Measurements from ENCODE around the gene CARD6. TPM values are rescaled to one million over a fixed set of nuclear protein-coding genes. Genes with fewer than 3 reads are reported as not detected.

Gene CARD6
- total and polyA plus RNA-seq, 9 of the 15 experiments (the other 6 are each of a cell fraction or from before 2014, with no cell fraction given) = 3.5 to 8.3 (median 5.9) TPM

DNA sequence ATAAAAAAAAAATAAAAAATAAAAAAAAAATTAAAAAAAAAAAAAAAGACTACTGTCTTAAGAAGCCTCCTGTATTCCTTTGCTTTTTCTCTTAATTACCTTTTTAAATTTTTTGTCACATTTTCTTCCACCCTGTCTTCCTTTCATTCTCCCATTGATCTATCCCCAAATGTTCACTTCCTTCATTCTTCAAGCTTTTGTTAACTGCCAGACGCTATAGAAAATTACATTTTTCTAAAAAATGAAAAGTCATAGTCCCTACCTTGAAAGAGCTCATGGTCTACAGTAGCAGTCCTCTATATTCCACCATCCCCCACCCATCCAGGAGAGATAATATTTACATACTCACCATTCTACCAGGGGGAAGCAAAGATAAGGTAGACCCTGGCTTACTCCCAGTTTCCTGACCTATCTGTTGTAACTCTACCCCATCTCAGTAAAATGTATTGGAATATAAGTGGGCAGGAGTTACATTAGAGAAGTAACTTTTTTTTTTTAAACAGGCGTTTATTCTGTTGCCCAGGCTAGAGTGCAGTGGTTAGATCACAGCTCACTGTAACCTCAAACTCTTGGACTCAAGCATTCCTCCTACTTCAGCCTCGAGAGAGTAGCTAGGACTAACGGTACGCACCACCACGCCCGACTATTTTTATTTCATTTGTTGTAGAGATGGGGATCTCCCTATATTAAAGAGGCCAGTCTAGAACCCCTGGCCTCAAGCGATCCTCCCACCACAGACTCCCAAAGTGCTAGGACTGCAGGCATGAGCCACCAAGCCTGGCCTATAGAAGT lies 39.2 kb upstream of the CARD6 start (continued):
- peak; percentile 96 for TF ChIP-seq EP300 (IDR thresholded peaks at IDR 0.05; ENCODE audit: low read length)
- peak; percentile 88 for TF ChIP-seq MYC (IDR thresholded peaks at IDR 0.05; ENCODE audit: low read depth, low read length)
- TF ChIP-seq MYC (CRISPR knock-in tag; IDR thresholded peaks at IDR 0.05; ENCODE audit: borderline replicate concordance, low read depth) = no peak
- TF ChIP-seq TEAD1 (CRISPR knock-in tag; IDR thresholded peaks at IDR 0.05) = peak; percentile 43 to 67; a peak in 2 of 4 replicates
- TF ChIP-seq, protein P1, sequence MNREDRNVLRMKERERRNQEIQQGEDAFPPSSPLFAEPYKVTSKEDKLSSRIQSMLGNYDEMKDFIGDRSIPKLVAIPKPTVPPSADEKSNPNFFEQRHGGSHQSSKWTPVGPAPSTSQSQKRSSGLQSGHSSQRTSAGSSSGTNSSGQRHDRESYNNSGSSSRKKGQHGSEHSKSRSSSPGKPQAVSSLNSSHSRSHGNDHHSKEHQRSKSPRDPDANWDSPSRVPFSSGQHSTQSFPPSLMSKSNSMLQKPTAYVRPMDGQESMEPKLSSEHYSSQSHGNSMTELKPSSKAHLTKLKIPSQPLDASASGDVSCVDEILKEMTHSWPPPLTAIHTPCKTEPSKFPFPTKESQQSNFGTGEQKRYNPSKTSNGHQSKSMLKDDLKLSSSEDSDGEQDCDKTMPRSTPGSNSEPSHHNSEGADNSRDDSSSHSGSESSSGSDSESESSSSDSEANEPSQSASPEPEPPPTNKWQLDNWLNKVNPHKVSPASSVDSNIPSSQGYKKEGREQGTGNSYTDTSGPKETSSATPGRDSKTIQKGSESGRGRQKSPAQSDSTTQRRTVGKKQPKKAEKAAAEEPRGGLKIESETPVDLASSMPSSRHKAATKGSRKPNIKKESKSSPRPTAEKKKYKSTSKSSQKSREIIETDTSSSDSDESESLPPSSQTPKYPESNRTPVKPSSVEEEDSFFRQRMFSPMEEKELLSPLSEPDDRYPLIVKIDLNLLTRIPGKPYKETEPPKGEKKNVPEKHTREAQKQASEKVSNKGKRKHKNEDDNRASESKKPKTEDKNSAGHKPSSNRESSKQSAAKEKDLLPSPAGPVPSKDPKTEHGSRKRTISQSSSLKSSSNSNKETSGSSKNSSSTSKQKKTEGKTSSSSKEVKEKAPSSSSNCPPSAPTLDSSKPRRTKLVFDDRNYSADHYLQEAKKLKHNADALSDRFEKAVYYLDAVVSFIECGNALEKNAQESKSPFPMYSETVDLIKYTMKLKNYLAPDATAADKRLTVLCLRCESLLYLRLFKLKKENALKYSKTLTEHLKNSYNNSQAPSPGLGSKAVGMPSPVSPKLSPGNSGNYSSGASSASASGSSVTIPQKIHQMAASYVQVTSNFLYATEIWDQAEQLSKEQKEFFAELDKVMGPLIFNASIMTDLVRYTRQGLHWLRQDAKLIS (CRISPR knock-in tag; IDR thresholded peaks at IDR 0.05) = 0 out of 2 replicates have a peak, but pooled peaks have one; percentile 49
- TF ChIP-seq SMARCA5 (IDR thresholded peaks at IDR 0.05) = no peak
- TF ChIP-seq LCOR (CRISPR knock-in tag; IDR thresholded peaks at IDR 0.05) = peak; percentile 63; the same call in 1 of the 2 replicates
- TF ChIP-seq MEF2D (tag; conservative IDR thresholded peaks at IDR 0.05; ENCODE audit: low read depth) = 0 out of 2 replicates have a peak, but pooled peaks have one; percentile 39
- TF ChIP-seq, protein P2, sequence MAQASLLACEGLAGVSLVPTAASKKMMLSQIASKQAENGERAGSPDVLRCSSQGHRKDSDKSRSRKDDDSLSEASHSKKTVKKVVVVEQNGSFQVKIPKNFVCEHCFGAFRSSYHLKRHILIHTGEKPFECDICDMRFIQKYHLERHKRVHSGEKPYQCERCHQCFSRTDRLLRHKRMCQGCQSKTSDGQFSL (CRISPR knock-in tag; IDR thresholded peaks at IDR 0.05) = no peak
- TF ChIP-seq, protein P2 (tag; IDR thresholded peaks at IDR 0.05) = no peak
- peak; percentile 52; the same call in 1 of the 2 replicates for TF ChIP-seq ZNF24 (IDR thresholded peaks at IDR 0.05)
- peak; percentile 61; the same call in 1 of the 2 replicates for TF ChIP-seq PHB2 (IDR thresholded peaks at IDR 0.05; ENCODE audit: low read depth)
- 0 out of 2 replicates have a peak, but pooled peaks have one; percentile 26 for TF ChIP-seq RHOXF2B (CRISPR knock-in tag; conservative IDR thresholded peaks at IDR 0.05)
- 0 out of 2 replicates have a peak, but pooled peaks have one; percentile 5 for TF ChIP-seq BCOR (IDR thresholded peaks at IDR 0.05)
- TF ChIP-seq MCM2 (IDR thresholded peaks at IDR 0.05; ENCODE audit: low read depth) = no peak
- peak; percentile 73; the same call in 1 of the 2 replicates for TF ChIP-seq MYNN (IDR thresholded peaks at IDR 0.05)
- no peak for TF ChIP-seq MYNN (CRISPR knock-in tag; IDR thresholded peaks at IDR 0.05)
- TF ChIP-seq FOSL1 (tag; conservative IDR thresholded peaks at IDR 0.05) = peak; percentile 26; the same call in 1 of the 2 replicates
- TF ChIP-seq ZNF324 (CRISPR knock-in tag; IDR thresholded peaks at IDR 0.05) = no peak
- no peak for TF ChIP-seq RAD21 (CRISPR knock-in tag; conservative IDR thresholded peaks at IDR 0.05 in 1 of 2, IDR thresholded peaks at IDR 0.05 in 1 of 2)
- TF ChIP-seq ZFP1 (CRISPR knock-in tag; IDR thresholded peaks at IDR 0.05) = no peak; the same call in 1 of the 2 replicates
- no peak for TF ChIP-seq GTF2A2 (tag; IDR thresholded peaks at IDR 0.05)
- TF ChIP-seq SUPT5H (IDR thresholded peaks at IDR 0.05) = 0 out of 2 replicates have a peak, but pooled peaks have one; percentile 37
- TF ChIP-seq SMARCC2 (IDR thresholded peaks at IDR 0.05; ENCODE audit: low read depth) = peak; percentile 90
- TF ChIP-seq KLF16 (IDR thresholded peaks at IDR 0.05) = peak; percentile 83
- peak; percentile 18; the same call in 1 of the 2 replicates for TF ChIP-seq MEF2A (IDR thresholded peaks at IDR 0.05; ENCODE audit: control insufficient read depth, low read depth, low read length)
- TF ChIP-seq OTX1 (CRISPR knock-in tag; IDR thresholded peaks at IDR 0.05) = no peak
